ENCODE data around the gene ACER3. TPM values are rescaled to one million over a fixed set of nuclear protein-coding genes. Genes with fewer than 3 reads are reported as not detected.

ACER3 gene
- total RNA-seq, 1 donor from 2014 or later: 13.3 TPM

GRCh38 chr11:77055913-77056312 lies 195.2 kb downstream of the ACER3 start:
- intact Hi-C loops (cut with micrococcal nuclease): no loop called here

GRCh38 chr11:77056814-77057402 lies 196.2 kb downstream of the ACER3 start:
- intact Hi-C loops (cut with micrococcal nuclease): no loop called here

GRCh38 chr11:77057938-77058474 lies 197.3 kb downstream of the ACER3 start:
- intact Hi-C loops (cut with micrococcal nuclease): no loop called here

GRCh38 chr11:77058900-77059299 lies 198.2 kb downstream of the ACER3 start:
- intact Hi-C loops (cut with micrococcal nuclease): no loop called here

- intact Hi-C loops (cut with micrococcal nuclease): loop anchor here (10.0 kb wide), 1 partner anchor 615 kb away; the partner anchor contains the start of gene EMSY
Observed at GRCh38 chr11:77059806-77060205, 199.1 kb downstream of the ACER3 start.

GRCh38 chr11:77060234-77060633 lies 199.5 kb downstream of the ACER3 start:
- intact Hi-C loops (cut with micrococcal nuclease): loop anchor here (10.0 kb wide), 1 partner anchor 615 kb away; the partner anchor contains the start of gene EMSY

GRCh38 chr11:77061258-77061657 lies 200.5 kb downstream of the ACER3 start:
- intact Hi-C loops (cut with micrococcal nuclease): loop anchor here (10.0 kb wide), 1 partner anchor 616 kb away; the partner anchor contains the start of gene EMSY

GRCh38 chr11:77062924-77063323 lies 202.2 kb downstream of the ACER3 start:
- intact Hi-C loops (cut with micrococcal nuclease): loop anchor here (10.0 kb wide), 1 partner anchor 618 kb away; the partner anchor contains the start of gene EMSY

- intact Hi-C loops (cut with micrococcal nuclease): loop anchor here (10.0 kb wide), 1 partner anchor 619 kb away; the partner anchor contains the start of gene EMSY
Observed at GRCh38 chr11:77063407-77063806, 202.7 kb downstream of the ACER3 start.

- intact Hi-C loops (cut with micrococcal nuclease): loop anchor here (10.0 kb wide), 1 partner anchor 619 kb away; the partner anchor contains the start of gene EMSY
Observed at GRCh38 chr11:77063861-77064260, 203.1 kb downstream of the ACER3 start.

GRCh38 chr11:77064648-77065217 lies 204.0 kb downstream of the ACER3 start:
- intact Hi-C loops (cut with micrococcal nuclease): loop anchor here (5.0 to 10.0 kb wide), 2 partner anchors 202 to 620 kb away; partner anchors contain the start of genes ACER3 and EMSY

- intact Hi-C loops (cut with micrococcal nuclease): loop anchor here (1.0 to 10.0 kb wide), 6 partner anchors 17 to 621 kb away; partner anchors contain the start of genes ACER3 and EMSY
Observed at GRCh38 chr11:77065878-77066228, 205.1 kb downstream of the ACER3 start.

- intact Hi-C loops (cut with micrococcal nuclease): loop anchor here (1.0 to 10.0 kb wide), 6 partner anchors 17 to 622 kb away; partner anchors contain the start of genes ACER3 and EMSY
Observed at GRCh38 chr11:77066229-77067042, 205.7 kb downstream of the ACER3 start, which contains the start of gene CAPN5. Gene CAPN5 (plus strand): TSS chr11:77066971. CDS start chr11:77084887, 17,916 bp downstream.

- intact Hi-C loops (cut with micrococcal nuclease): loop anchor here (2.0 to 10.0 kb wide), 3 partner anchors 23 to 623 kb away; partner anchors contain the start of genes ACER3 and EMSY
Observed at GRCh38 chr11:77067861-77068443, 207.2 kb downstream of the ACER3 start.

GRCh38 chr11:77068457-77069335 lies 208.0 kb downstream of the ACER3 start:
- intact Hi-C loops (cut with micrococcal nuclease): loop anchor here (5.0 to 10.0 kb wide), 2 partner anchors 206 to 624 kb away; partner anchors contain the start of genes ACER3 and EMSY

GRCh38 chr11:77069336-77069968 lies 208.7 kb downstream of the ACER3 start:
- intact Hi-C loops (cut with micrococcal nuclease): loop anchor here (5.0 to 10.0 kb wide), 2 partner anchors 207 to 625 kb away; partner anchors contain the start of genes ACER3 and EMSY

- intact Hi-C loops (cut with micrococcal nuclease): loop anchor here (5.0 to 10.0 kb wide), 2 partner anchors 208 to 625 kb away; partner anchors contain the start of genes ACER3 and EMSY
Observed at GRCh38 chr11:77069969-77070582, 209.4 kb downstream of the ACER3 start.

- intact Hi-C loops (cut with micrococcal nuclease): no loop called here
Observed at GRCh38 chr11:77071077-77071476, 210.4 kb downstream of the ACER3 start.

All from T-helper 1 cell treated with Interleukin-12 subunit alpha and Interleukin-12 subunit beta and Interleukin-4 antibody, amounts not matched to agents 30 ng/mL and 1 ng/mL, for 36 hours (primary cell).